ENCODE data around the gene RLBP1.

GRCh38 chr15:89243046-89243690 lies 21.8 kb upstream of the RLBP1 start:
- TF ChIP-seq ZNF76 (CRISPR knock-in tag; IDR thresholded peaks at IDR 0.05; ENCODE audit: borderline replicate concordance) (no peak), GTF2B (IDR thresholded peaks at IDR 0.05; ENCODE audit: extremely low read depth, insufficient read length) (no peak), CHD4 (IDR thresholded peaks at IDR 0.05; ENCODE audit: insufficient read depth, insufficient replicate concordance, low read depth, low read length, poor library complexity, severe bottlenecking) (no peak), PCBP1 (IDR thresholded peaks at IDR 0.05; ENCODE audit: low read depth, low read length, poor library complexity, severe bottlenecking) (no peak), FOXK2 (conservative IDR thresholded peaks at IDR 0.05 in 1 of 2, IDR thresholded peaks at IDR 0.05 in 1 of 2; ENCODE audit: low read depth in 2 of 2) (no peak), CTCF (IDR thresholded peaks at IDR 0.05 in 2 of 3, conservative IDR thresholded peaks at IDR 0.05 in 1 of 3; ENCODE audit: insufficient read depth in 2 of 3, low read depth in 1 of 3, low read length in 3 of 3) (no peak), MAX (CRISPR knock-in tag; IDR thresholded peaks at IDR 0.05) (no peak), NFATC3 (IDR thresholded peaks at IDR 0.05) (no peak), PML (IDR thresholded peaks at IDR 0.05; ENCODE audit: low read length) (no peak; the same call in 1 of the 2 replicates), ZBTB49 (CRISPR knock-in tag; IDR thresholded peaks at IDR 0.05; ENCODE audit: borderline replicate concordance) (no peak), ZZZ3 (IDR thresholded peaks at IDR 0.05) (no peak), ZNF274 (IDR thresholded peaks at IDR 0.05; ENCODE audit: borderline replicate concordance, low read depth, low read length) (no peak)

All from K562 (cell line).